ENCODE measurements around the gene HTR1B.

Gene HTR1B

GRCh38 chr6:77440206-77440976, 22.9 kb downstream of the HTR1B start:
- no peaks in the 10 kb centered on the region for H3K9me3 Mint-ChIP-seq
- H3K27ac Mint-ChIP-seq: no peak overlapping the region
- H3K36me3 Mint-ChIP-seq (ENCODE audit: low read depth): no peaks in the 10 kb centered on the region
- H3K4me1 Mint-ChIP-seq (ENCODE audit: low read depth): no peaks in the 10 kb centered on the region
- intact Hi-C loops (cut with micrococcal nuclease): no loop called here
- H3K4me3 Mint-ChIP-seq: no peak overlapping the region
- H3K27me3 Mint-ChIP-seq: no peaks in the 10 kb centered on the region

DNA sequence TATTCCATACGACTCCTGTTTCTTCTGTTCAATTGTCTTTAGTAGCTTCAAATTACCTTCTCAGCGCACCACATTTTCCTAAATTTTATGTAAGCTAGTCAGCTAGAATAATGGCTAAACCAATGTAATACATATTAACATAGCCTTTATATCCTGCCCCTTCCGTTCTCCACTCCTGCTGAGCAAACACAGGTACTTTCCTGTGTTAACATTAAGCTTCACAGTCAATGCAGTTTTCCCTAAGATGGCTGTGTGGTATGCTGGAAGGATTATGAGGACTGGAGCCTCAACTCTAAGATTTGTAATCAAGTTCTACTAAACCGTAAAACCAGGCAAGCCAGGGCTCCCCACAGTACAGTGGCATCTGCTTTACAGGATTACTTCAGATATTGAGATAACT, 29.4 kb downstream of the HTR1B start:
- intact Hi-C loops (cut with micrococcal nuclease): no loop called here
- no peaks in the 10 kb centered on the region for H3K4me1 Mint-ChIP-seq (ENCODE audit: low read depth)

DNA sequence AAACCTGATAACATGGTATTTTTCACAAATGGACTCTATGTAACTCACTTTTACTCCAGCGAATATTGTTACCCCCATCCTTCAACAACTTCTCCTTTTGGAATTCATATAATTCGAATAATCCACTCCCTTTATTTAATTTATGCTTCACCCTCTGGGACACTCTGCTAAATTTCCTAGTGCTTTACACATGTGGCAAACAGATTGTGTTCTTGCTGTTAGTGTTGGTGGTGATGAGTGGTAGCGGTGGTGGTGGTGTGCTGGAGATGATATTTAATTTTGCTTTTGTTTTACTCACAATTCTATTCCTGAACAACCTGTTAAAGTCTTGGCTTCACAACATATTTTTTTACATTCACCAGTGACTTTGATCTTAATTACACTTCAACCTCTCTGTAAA, 32.8 kb downstream of the HTR1B start:
- Mint-ChIP-seq H3K9me3 (no peaks in the 10 kb centered on the region), H3K27ac (no peak overlapping the region), H3K4me3 (no peak overlapping the region), H3K36me3 (ENCODE audit: low read depth) (no peaks in the 10 kb centered on the region), H3K4me1 (ENCODE audit: low read depth) (no peaks in the 10 kb centered on the region), H3K27me3 (no peaks in the 10 kb centered on the region)
- intact Hi-C loops (cut with micrococcal nuclease): no loop called here

More for the DNA sequence above, 29.4 kb downstream of the HTR1B start:
- Mint-ChIP-seq H3K9me3 (no peaks in the 10 kb centered on the region), H3K27ac (no peak overlapping the region), H3K36me3 (ENCODE audit: low read depth) (no peaks in the 10 kb centered on the region), H3K4me3 (no peak overlapping the region), H3K27me3 (no peaks in the 10 kb centered on the region)

DNA sequence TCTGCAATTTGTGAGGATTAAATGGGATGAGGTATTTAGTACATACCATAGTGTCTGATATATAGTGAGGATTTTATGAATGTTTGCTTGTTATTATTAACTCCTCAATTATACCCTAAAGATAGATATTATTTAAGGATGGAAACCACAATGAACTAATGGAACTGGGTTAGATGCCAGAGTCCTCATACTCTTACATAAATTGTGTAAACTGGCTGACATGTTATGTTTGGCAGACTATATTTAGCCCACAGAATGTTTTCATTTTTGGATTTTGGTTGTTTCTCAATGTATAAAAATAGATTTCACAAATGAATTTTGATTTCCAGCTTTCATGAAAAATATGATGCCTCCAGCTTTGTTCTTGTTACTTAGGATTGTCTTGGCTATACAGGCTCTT, 37.6 kb downstream of the HTR1B start:
- Mint-ChIP-seq H3K36me3 (ENCODE audit: low read depth) (no peaks in the 10 kb centered on the region), H3K27me3 (no peaks in the 10 kb centered on the region), H3K9me3 (no peaks in the 10 kb centered on the region), H3K27ac (no peak overlapping the region), H3K4me3 (no peak overlapping the region), H3K4me1 (ENCODE audit: low read depth) (no peaks in the 10 kb centered on the region)
- intact Hi-C loops (cut with micrococcal nuclease): no loop called here

DNA sequence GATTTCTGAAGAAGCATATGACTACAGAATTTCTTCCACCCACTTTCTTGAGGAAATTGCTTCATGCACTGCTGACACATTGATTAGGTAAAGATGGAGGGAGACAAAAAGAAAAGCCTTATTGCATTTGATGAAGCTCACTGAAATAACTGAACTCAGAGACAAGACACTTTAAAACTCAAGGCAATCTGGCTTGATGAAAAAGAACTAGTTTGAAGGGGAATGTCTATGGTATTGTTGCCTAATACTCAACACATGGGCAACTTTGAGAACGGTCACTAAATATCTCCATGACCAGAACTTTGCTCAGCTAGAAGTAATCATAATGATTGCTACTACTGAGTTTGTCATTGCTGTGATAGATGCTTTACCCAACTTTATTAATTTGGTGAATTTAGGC, 38.1 kb downstream of the HTR1B start:
- intact Hi-C loops (cut with micrococcal nuclease): no loop called here
- H3K4me1 Mint-ChIP-seq (ENCODE audit: low read depth): no peaks in the 10 kb centered on the region
- H3K36me3 Mint-ChIP-seq (ENCODE audit: low read depth): no peaks in the 10 kb centered on the region
- H3K4me3 Mint-ChIP-seq: no peak overlapping the region
- no peaks in the 10 kb centered on the region for H3K27me3 Mint-ChIP-seq
- H3K27ac Mint-ChIP-seq: no peak overlapping the region
- no peaks in the 10 kb centered on the region for H3K9me3 Mint-ChIP-seq

GRCh38 chr6:77424761-77425160, 38.5 kb downstream of the HTR1B start:
- H3K36me3 Mint-ChIP-seq (ENCODE audit: low read depth): no peaks in the 10 kb centered on the region
- H3K27me3 Mint-ChIP-seq: no peaks in the 10 kb centered on the region
- H3K4me1 Mint-ChIP-seq (ENCODE audit: low read depth): no peaks in the 10 kb centered on the region
- no peaks in the 10 kb centered on the region for H3K9me3 Mint-ChIP-seq
- intact Hi-C loops (cut with micrococcal nuclease): no loop called here
- no peak overlapping the region for H3K27ac Mint-ChIP-seq
- no peak overlapping the region for H3K4me3 Mint-ChIP-seq

DNA sequence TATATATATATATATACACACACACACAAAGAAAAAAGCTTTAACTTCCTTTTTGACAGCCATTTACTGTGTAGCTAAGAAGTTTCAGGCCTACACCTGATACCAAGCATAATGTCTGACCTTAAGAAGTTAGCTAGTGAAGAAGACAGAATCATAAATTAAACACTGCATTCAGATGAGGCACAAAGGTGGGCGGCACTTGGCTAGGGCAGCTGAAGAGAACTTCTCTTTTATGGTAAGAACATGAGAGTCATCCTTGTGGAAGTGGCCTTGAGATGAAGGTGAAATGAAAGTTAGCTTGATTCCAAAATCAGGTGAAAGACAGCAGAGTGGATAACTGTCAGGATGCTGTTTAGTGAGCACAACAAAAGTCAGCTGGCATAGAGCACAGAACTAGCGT, 46.5 kb downstream of the HTR1B start:
- Mint-ChIP-seq H3K36me3 (ENCODE audit: low read depth) (no peaks in the 10 kb centered on the region), H3K27ac (no peak overlapping the region), H3K4me3 (no peak overlapping the region), H3K9me3 (peaks cover 23% of the 10 kb centered on the region), H3K27me3 (no peaks in the 10 kb centered on the region), H3K4me1 (ENCODE audit: low read depth) (no peaks in the 10 kb centered on the region)
- intact Hi-C loops (cut with micrococcal nuclease): no loop called here

DNA sequence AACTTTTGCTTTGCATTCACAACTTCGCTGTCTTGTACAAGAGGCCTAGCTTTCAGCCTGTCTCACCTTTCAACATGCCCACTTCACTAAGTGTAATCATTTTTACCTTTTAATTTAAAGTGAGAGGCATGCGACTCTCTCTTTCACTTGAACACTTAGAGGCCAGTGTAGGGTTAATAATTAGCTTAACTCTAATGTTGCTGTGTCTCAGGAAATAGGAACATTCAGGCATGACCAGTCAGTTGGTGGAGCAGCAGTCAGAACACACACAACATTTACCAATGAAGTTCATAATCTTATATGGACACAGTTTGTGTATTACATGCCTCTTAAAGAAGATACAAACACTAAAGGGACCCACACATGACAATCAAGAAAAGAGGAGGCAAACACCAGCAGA, 47.6 kb downstream of the HTR1B start:
- intact Hi-C loops (cut with micrococcal nuclease): no loop called here
- no peaks in the 10 kb centered on the region for H3K27me3 Mint-ChIP-seq

More for the DNA sequence above, 47.6 kb downstream of the HTR1B start:
- no peak overlapping the region for H3K4me3 Mint-ChIP-seq
- H3K36me3 Mint-ChIP-seq (ENCODE audit: low read depth): no peaks in the 10 kb centered on the region
- H3K9me3 Mint-ChIP-seq: peaks cover 23% of the 10 kb centered on the region
- no peaks in the 10 kb centered on the region for H3K4me1 Mint-ChIP-seq (ENCODE audit: low read depth)
- no peak overlapping the region for H3K27ac Mint-ChIP-seq

All from dendritic cell treated with granulocyte-macrophage colony-stimulating factor and Interleukin-4, amounts not matched to agents 40 ng/mL and 50 ng/mL, for 4 days (primary cell).